Osteocyte (in vitro differentiated cells): ENCODE measurements around the gene PICK1. TPM values are rescaled to one million over a fixed set of nuclear protein-coding genes. Genes with fewer than 3 reads are reported as not detected.

Source experiments
- DNase-seq: peaks from one replicate; pipeline ENCODE4 v3.0.0; 2021; ENCODE audit warnings: mixed read lengths; ENCODE audit not compliant: unreplicated experiment; ENCODE audit errors: extremely low spot score
- H3K27ac Mint-ChIP-seq: one replicate; pipeline ENCODE4 v1.8.0; 2021; ENCODE audit warnings: mild to moderate bottlenecking, mixed read lengths; ENCODE audit not compliant: unreplicated experiment
- H3K27me3 Mint-ChIP-seq: one replicate; pipeline ENCODE4 v1.8.0; 2021; ENCODE audit warnings: mixed read lengths; ENCODE audit not compliant: unreplicated experiment
- H3K36me3 Mint-ChIP-seq: one replicate; pipeline ENCODE4 v1.8.0; 2021; ENCODE audit warnings: mixed read lengths; ENCODE audit not compliant: unreplicated experiment
- H3K4me1 Mint-ChIP-seq: one replicate; pipeline ENCODE4 v1.8.0; 2021; ENCODE audit warnings: mixed read lengths; ENCODE audit not compliant: unreplicated experiment
- H3K4me3 Mint-ChIP-seq: one replicate; pipeline ENCODE4 v1.8.0; 2021; ENCODE audit warnings: mild to moderate bottlenecking, moderate library complexity, mixed read lengths; ENCODE audit not compliant: unreplicated experiment
- H3K9me3 Mint-ChIP-seq: one replicate; pipeline ENCODE4 v1.8.0; 2021; ENCODE audit warnings: mixed read lengths; ENCODE audit not compliant: unreplicated experiment
- CTCF ChIP-seq: fragments of 200-600 bp; sonication (generic); IDR thresholded peaks from 2 replicates; pipeline ENCODE4 v1.5.0; 2021; ENCODE audit warnings: antibody characterized with exemption, mild to moderate bottlenecking, moderate library complexity
- total RNA-seq: library from RNA; stranded (reverse); gene quantifications from 2 replicates; pipeline ENCODE4 v1.2.1, GENCODE V29; 2021

PICK1 gene
- total RNA-seq, 1 donor from 2014 or later = 27.9 TPM

- no peak overlapping the region for H3K27ac Mint-ChIP-seq
- DNase-seq = no peak
These were observed 11.0 kb upstream of the PICK1 start for GRCh38 chr22:38046070-38046748.

GRCh38 chr22:38049812-38050619 lies 7.2 kb upstream of the PICK1 start:
- no peak for DNase-seq
- Mint-ChIP-seq H3K36me3 (no peaks in the 10 kb centered on the region), H3K27me3 (peaks cover 12% of the 10 kb centered on the region), H3K4me1 (peaks cover 2% of the 10 kb centered on the region), H3K9me3 (no peaks in the 10 kb centered on the region), H3K27ac (no peak overlapping the region), H3K4me3 (no peak overlapping the region)
- TF ChIP-seq CTCF = no peak

More at GRCh38 chr22:38046070-38046748, 11.0 kb upstream of the PICK1 start:
- Mint-ChIP-seq H3K27me3 (peaks cover 12% of the 10 kb centered on the region), H3K4me1 (no peaks in the 10 kb centered on the region), H3K36me3 (no peaks in the 10 kb centered on the region), H3K9me3 (no peaks in the 10 kb centered on the region), H3K4me3 (no peak overlapping the region)
- TF ChIP-seq CTCF = no peak

GRCh38 chr22:38050720-38051119 lies 6.5 kb upstream of the PICK1 start:
- Mint-ChIP-seq H3K27ac (no peak overlapping the region), H3K4me3 (no peak overlapping the region), H3K9me3 (no peaks in the 10 kb centered on the region), H3K36me3 (no peaks in the 10 kb centered on the region), H3K27me3 (peaks cover 12% of the 10 kb centered on the region), H3K4me1 (peaks cover 2% of the 10 kb centered on the region)
- TF ChIP-seq CTCF = no peak
- DNase-seq = no peak

DNA sequence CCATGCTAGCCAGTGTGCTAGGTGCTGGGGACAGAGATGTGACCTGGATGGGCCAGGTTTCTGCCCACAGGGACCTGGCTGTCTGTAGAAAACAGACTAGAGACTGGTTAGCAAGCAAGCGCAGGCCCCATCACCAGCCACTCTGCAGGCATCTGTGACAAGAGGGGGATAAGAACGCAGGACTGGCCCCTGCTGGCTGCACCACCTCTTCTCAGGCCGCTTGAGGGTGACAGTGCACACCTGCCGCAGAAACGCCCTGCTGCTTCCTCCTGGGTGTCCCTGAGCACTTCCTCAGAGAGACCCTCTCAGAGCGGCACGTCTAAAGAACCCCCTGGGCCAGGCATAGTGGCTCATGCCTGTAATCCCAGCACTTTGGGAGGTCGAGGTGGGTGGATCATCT lies 5.9 kb upstream of the PICK1 start:
- no peak for TF ChIP-seq CTCF
- Mint-ChIP-seq H3K9me3 (no peaks in the 10 kb centered on the region), H3K4me3 (no peak overlapping the region), H3K27ac (no peak overlapping the region), H3K36me3 (no peaks in the 10 kb centered on the region), H3K27me3 (peaks cover 12% of the 10 kb centered on the region), H3K4me1 (peaks cover 2% of the 10 kb centered on the region)
- DNase-seq = no peak
